Mucosa of descending colon (tissue), 3 donors: Measurements from ENCODE around the gene RPL41. TPM values are rescaled to one million over a fixed set of nuclear protein-coding genes. Genes with fewer than 3 reads are reported as not detected.
"Not testable (repeated sequence)": the region's sequence is repeated elsewhere in the genome, so short reads cannot be mapped to it uniquely, and the experiment has no call there.

Source experiments
- ATAC-seq: fragments of 200-7000 bp; cut with Tn5 transposase; one replicate; pipeline ENCODE4 v1.9.1; 2020; ENCODE audit warnings: mild to moderate bottlenecking, moderate library complexity
- DNase-seq, 3 donors: peaks; one replicate each; pipeline ENCODE4 v3.0.0-alpha.2; 2020
- H3K36me3 ChIP-seq: fragments of 200-600 bp; one replicate; pipeline ENCODE4 v1.8.0; 2021; ENCODE audit warnings: low read depth, mild to moderate bottlenecking
- H3K4me1 ChIP-seq: fragments of 200-600 bp; one replicate; pipeline ENCODE4 v1.8.0; 2021; ENCODE audit warnings: low read depth, mild to moderate bottlenecking
- H3K4me3 ChIP-seq: fragments of 200-600 bp; one replicate; pipeline ENCODE4 v1.8.0; 2021; ENCODE audit warnings: mild to moderate bottlenecking
- H3K9me3 ChIP-seq: fragments of 200-600 bp; one replicate; pipeline ENCODE4 v1.8.0; 2021; ENCODE audit warnings: mild to moderate bottlenecking
- CTCF ChIP-seq: fragments of 200-600 bp; IDR thresholded peaks from one replicate; pipeline ENCODE4 v1.8.0; 2022; ENCODE audit warnings: antibody characterized with exemption, mild to moderate bottlenecking
- intact Hi-C, 2 donors: fragments of 100-400 bp; cut with DNase I in 1 of 2; cut with micrococcal nuclease in 1 of 2; formaldehyde crosslinking; loops; one replicate each; pipeline versions ENCODE4 v1.11.0 to v1.11.1; 2022; cut with DNase I, micrococcal nuclease
- total RNA-seq, 3 donors: library from RNA; stranded (reverse); fragmentation: NEBNext Ultra II Directional in 2 of 3; extraction: Animal tissue kit (Norgen Biotek cat#: 25700) in 2 of 3; gene quantifications; one replicate each; pipeline versions ENCODE4 v1.2.1 to v1.2.4, GENCODE V29; 2021 to 2023
- donor health status: DM: no; HTN: no; CAD: no; lungs with moderate emphysema.
- donor health status: DM: no; HTN: no; CAD: no.
- donor health status: DM: no; HTN: yes; CAD: no.

RPL41 gene
- total RNA-seq, 3 donors from 2014 or later: 2,763 to 3,198 (median 3,152) TPM

GRCh38 chr12:56110571-56110970, 5.9 kb upstream of the RPL41 start:
- peaks cover 8% of the 10 kb centered on the region for H3K36me3 ChIP-seq
- no peak for TF ChIP-seq CTCF
- peaks cover 8% of the 10 kb centered on the region for H3K4me1 ChIP-seq
- DNase-seq (no peak), ATAC-seq (no peak)
- H3K4me3 ChIP-seq: no peak overlapping the region
- no peaks in the 10 kb centered on the region for H3K9me3 ChIP-seq
- intact Hi-C loops: no loop called here

- Histone ChIP-seq H3K4me1 (peaks cover 5% of the 10 kb centered on the region), H3K4me3 (no peak overlapping the region), H3K9me3 (no peaks in the 10 kb centered on the region), H3K36me3 (peaks cover 12% of the 10 kb centered on the region)
- ATAC-seq: no peak
- no peak for TF ChIP-seq CTCF
- intact Hi-C loops: no loop called here
- DNase-seq: no peak
Measured at GRCh38 chr12:56114084-56114483, 2.3 kb upstream of the RPL41 start.

GRCh38 chr12:56115329-56115728, 1.1 kb upstream of the RPL41 start:
- H3K36me3 ChIP-seq: peaks cover 10% of the 10 kb centered on the region
- H3K4me3 ChIP-seq: no peak overlapping the region
- H3K4me1 ChIP-seq: peaks cover 16% of the 10 kb centered on the region
- DNase-seq (peak in 1 of 3 donors; percentile 47), ATAC-seq (no peak)
- H3K9me3 ChIP-seq: no peaks in the 10 kb centered on the region
- TF ChIP-seq CTCF: no peak
- intact Hi-C loops: no loop called here

- Histone ChIP-seq H3K4me3 (peak overlapping the region; percentile 35), H3K4me1 (peaks cover 16% of the 10 kb centered on the region)
- DNase-seq, H3K36me3 ChIP-seq, ATAC-seq, intact Hi-C loops, H3K9me3 ChIP-seq: not testable (repeated sequence)
Measured at GRCh38 chr12:56117082-56117706, 761 bp downstream of the RPL41 start.

- Histone ChIP-seq H3K36me3 (peaks cover 4% of the 10 kb centered on the region), H3K4me1 (peaks cover 16% of the 10 kb centered on the region), H3K4me3 (peak within 1 kb of the TSS; percentile 44), H3K9me3 (no peaks in the 10 kb centered on the region)
- intact Hi-C loops: no loop called here
- DNase-seq (peak; percentile 97 to 100 (median 99)), ATAC-seq (peak; percentile 88)
- TF ChIP-seq CTCF: no peak
Measured at GRCh38 chr12:56117778-56118687, 1.6 kb downstream of the RPL41 start, which contains the start of gene ZC3H10. Gene ZC3H10 (plus strand): TSS chr12:56118266. CDS start chr12:56120563, 2,297 bp downstream.
